Measurements from ENCODE around the gene NFE2L1.
"Not testable (repeated sequence)": the region's sequence is repeated elsewhere in the genome, so short reads cannot be mapped to it uniquely, and the experiment has no call there.

Gene NFE2L1

DNA sequence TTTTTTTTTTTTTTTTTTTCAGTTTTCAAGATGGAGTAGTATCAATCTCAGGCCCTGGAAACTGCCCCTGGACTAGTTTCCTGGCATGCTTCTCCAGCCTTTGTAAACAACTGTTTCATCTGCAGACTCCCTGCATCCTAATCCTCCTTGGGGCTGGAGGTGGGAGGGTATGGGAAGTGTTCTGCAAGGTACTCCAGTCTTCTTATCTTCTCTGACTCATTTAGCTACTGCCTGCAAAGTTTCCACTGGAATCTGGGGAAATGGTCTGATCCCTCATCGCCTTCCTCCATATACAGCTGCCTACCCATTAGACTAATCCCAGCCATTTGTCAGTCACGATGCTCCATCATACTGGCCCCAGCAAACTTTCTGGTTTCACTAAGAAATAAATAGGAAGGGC lies 32.0 kb upstream of the NFE2L1 start:
- H3K36me3 ChIP-seq (replicated peaks; ENCODE audit: low read depth, low read length) = no peaks in the 10 kb centered on the region
- H3K4me1 ChIP-seq (ENCODE audit: low read length) = peaks cover 12% of the 10 kb centered on the region
- H3K4me3 ChIP-seq (ENCODE audit: low read length) = no peak overlapping the region
- H3K9me3 ChIP-seq (ENCODE audit: insufficient read depth, low read length) = no peaks in the 10 kb centered on the region
- no peak overlapping the region for H3K4me2 ChIP-seq (ENCODE audit: low read length)
- H3K79me2 ChIP-seq (ENCODE audit: low read length) = no peaks in the 10 kb centered on the region
- no peaks in the 10 kb centered on the region for H4K20me1 ChIP-seq (ENCODE audit: insufficient read depth, low read length)
- H3K27me3 ChIP-seq (ENCODE audit: low read depth, low read length) = peaks cover 15% of the 10 kb centered on the region
- no peak for TF ChIP-seq EZH2phosphoT487 (IDR thresholded peaks at IDR 0.05; ENCODE audit: low read depth)
- TF ChIP-seq, protein P1, sequence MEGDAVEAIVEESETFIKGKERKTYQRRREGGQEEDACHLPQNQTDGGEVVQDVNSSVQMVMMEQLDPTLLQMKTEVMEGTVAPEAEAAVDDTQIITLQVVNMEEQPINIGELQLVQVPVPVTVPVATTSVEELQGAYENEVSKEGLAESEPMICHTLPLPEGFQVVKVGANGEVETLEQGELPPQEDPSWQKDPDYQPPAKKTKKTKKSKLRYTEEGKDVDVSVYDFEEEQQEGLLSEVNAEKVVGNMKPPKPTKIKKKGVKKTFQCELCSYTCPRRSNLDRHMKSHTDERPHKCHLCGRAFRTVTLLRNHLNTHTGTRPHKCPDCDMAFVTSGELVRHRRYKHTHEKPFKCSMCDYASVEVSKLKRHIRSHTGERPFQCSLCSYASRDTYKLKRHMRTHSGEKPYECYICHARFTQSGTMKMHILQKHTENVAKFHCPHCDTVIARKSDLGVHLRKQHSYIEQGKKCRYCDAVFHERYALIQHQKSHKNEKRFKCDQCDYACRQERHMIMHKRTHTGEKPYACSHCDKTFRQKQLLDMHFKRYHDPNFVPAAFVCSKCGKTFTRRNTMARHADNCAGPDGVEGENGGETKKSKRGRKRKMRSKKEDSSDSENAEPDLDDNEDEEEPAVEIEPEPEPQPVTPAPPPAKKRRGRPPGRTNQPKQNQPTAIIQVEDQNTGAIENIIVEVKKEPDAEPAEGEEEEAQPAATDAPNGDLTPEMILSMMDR (IDR thresholded peaks at IDR 0.05; ENCODE audit: low read depth, low read length) = no peak
- no peak overlapping the region for H2AFZ ChIP-seq (ENCODE audit: low read depth, low read length)
- H3K9ac ChIP-seq (ENCODE audit: low read length) = no peak overlapping the region
- no peak overlapping the region for H3K27ac ChIP-seq (ENCODE audit: low read length)

- not testable (repeated sequence) for H3K79me2 ChIP-seq (ENCODE audit: low read length); H4K20me1 ChIP-seq (ENCODE audit: insufficient read depth, low read length); H3K27ac ChIP-seq (ENCODE audit: low read length); H3K9me3 ChIP-seq (ENCODE audit: insufficient read depth, low read length); H3K4me3 ChIP-seq (ENCODE audit: low read length); H3K36me3 ChIP-seq (replicated peaks; ENCODE audit: low read depth, low read length); H3K9ac ChIP-seq (ENCODE audit: low read length)
- Histone ChIP-seq H2AFZ (ENCODE audit: low read depth, low read length) (peak overlapping the region; percentile 54; the same call in 1 of the 2 replicates), H3K27me3 (ENCODE audit: low read depth, low read length) (peaks cover 12% of the 10 kb centered on the region), H3K4me2 (ENCODE audit: low read length) (peak overlapping the region; percentile 37; the same call in 1 of the 2 replicates), H3K4me1 (ENCODE audit: low read length) (peaks cover 11% of the 10 kb centered on the region)
These were observed 30.4 kb upstream of the NFE2L1 start for GRCh38 chr17:48017817-48018158.

GRCh38 chr17:48021934-48022333 lies 26.2 kb upstream of the NFE2L1 start:
- Histone ChIP-seq H4K20me1 (ENCODE audit: insufficient read depth, low read length) (no peaks in the 10 kb centered on the region), H3K4me3 (ENCODE audit: low read length) (no peak overlapping the region), H3K9ac (ENCODE audit: low read length) (no peak overlapping the region), H3K9me3 (ENCODE audit: insufficient read depth, low read length) (no peaks in the 10 kb centered on the region), H3K79me2 (ENCODE audit: low read length) (no peaks in the 10 kb centered on the region), H3K4me2 (ENCODE audit: low read length) (no peak overlapping the region), H3K36me3 (replicated peaks; ENCODE audit: low read depth, low read length) (no peaks in the 10 kb centered on the region), H3K27ac (ENCODE audit: low read length) (no peak overlapping the region), H3K27me3 (ENCODE audit: low read depth, low read length) (peaks cover 4% of the 10 kb centered on the region; the same call in 1 of the 2 replicates), H2AFZ (ENCODE audit: low read depth, low read length) (no peak overlapping the region), H3K4me1 (ENCODE audit: low read length) (peaks cover 30% of the 10 kb centered on the region)
- TF ChIP-seq, protein P1 (IDR thresholded peaks at IDR 0.05; ENCODE audit: low read depth, low read length) = no peak
- no peak for TF ChIP-seq EZH2phosphoT487 (IDR thresholded peaks at IDR 0.05; ENCODE audit: low read depth)

GRCh38 chr17:48022901-48023300 lies 25.3 kb upstream of the NFE2L1 start:
- peak overlapping the region; percentile 66 for H2AFZ ChIP-seq (ENCODE audit: low read depth, low read length)

More at GRCh38 chr17:48022901-48023300, 25.3 kb upstream of the NFE2L1 start:
- H3K9ac ChIP-seq (ENCODE audit: low read length) = peak overlapping the region; percentile 72
- no peak for TF ChIP-seq EZH2phosphoT487 (IDR thresholded peaks at IDR 0.05; ENCODE audit: low read depth)
- TF ChIP-seq, protein P1 (IDR thresholded peaks at IDR 0.05; ENCODE audit: low read depth, low read length) = no peak
- H3K79me2 ChIP-seq (ENCODE audit: low read length) = no peaks in the 10 kb centered on the region
- H3K36me3 ChIP-seq (replicated peaks; ENCODE audit: low read depth, low read length) = no peaks in the 10 kb centered on the region
- H3K9me3 ChIP-seq (ENCODE audit: insufficient read depth, low read length) = no peaks in the 10 kb centered on the region
- H3K4me3 ChIP-seq (ENCODE audit: low read length) = peak overlapping the region; percentile 82
- no peak overlapping the region for H3K27ac ChIP-seq (ENCODE audit: low read length)
- no peaks in the 10 kb centered on the region for H4K20me1 ChIP-seq (ENCODE audit: insufficient read depth, low read length)
- H3K4me2 ChIP-seq (ENCODE audit: low read length) = peak overlapping the region; percentile 98
- peaks cover 24% of the 10 kb centered on the region for H3K4me1 ChIP-seq (ENCODE audit: low read length)
- peaks cover 4% of the 10 kb centered on the region; the same call in 1 of the 2 replicates for H3K27me3 ChIP-seq (ENCODE audit: low read depth, low read length)

Measured in OCI-LY3 (cell line).